ENCODE results near the gene CDK6.

DNA sequence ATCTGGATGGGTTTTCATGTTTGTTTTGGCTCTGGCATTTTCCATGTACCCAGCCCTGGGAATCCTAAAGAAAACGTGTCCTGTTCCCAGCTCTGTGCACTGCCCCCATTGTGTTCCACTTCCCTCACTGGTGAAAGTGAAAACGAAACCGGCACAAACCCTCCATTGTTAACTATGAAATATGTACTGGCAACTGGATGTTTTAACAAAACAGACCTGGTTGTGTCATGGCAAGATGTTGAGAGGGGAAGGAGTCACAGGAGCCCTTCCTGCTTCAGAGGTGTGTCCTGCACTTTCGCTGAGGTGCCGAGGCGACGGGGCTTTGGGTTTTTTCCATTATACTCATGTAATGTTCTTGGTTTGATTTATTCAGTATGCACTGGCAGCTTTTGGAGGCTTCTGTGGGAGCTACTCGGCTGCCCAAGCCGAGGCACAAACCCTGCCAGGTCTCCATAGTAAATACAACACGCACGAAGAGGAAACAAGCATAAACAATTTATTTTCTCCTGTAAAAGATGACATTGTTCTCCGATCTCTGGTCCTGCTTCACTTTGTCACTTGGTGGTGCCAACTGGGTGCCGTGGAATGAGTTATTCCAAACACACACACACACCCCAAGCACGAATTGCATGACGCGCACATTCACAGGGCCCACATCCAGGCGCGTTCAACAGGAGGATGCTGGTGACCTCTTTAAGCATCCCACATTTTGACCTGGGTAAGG lies 118.2 kb downstream of the CDK6 start:
- no peak for TF ChIP-seq EZH2phosphoT487 (IDR thresholded peaks at IDR 0.05)
- TF ChIP-seq CTCF (IDR thresholded peaks at IDR 0.05) = no peak

All from neural progenitor cell (in vitro differentiated cells).